Testis (tissue), 2 donors: ENCODE data around the gene FOXF2.

Source experiments
- POLR2A ChIP-seq: fragments of 450-650 bp; IDR thresholded peaks from one replicate; pipeline ENCODE4 v1.6.1; 2017; ENCODE audit warnings: antibody characterized with exemption, mild to moderate bottlenecking, moderate library complexity
- TF ChIP-seq, protein P1 (sequence below), 3 experiments: fragments of 450-650 bp in 2 of 3; fragments of 200-600 bp in 1 of 3; sonication (generic) in 1 of 3; IDR thresholded peaks; one replicate each; pipeline ENCODE4 v1.5.1; 2016 to 2019; ENCODE audit warnings: antibody characterized with exemption in 3 of 3, mild to moderate bottlenecking in 2 of 3, moderate library complexity in 1 of 3

DNA sequence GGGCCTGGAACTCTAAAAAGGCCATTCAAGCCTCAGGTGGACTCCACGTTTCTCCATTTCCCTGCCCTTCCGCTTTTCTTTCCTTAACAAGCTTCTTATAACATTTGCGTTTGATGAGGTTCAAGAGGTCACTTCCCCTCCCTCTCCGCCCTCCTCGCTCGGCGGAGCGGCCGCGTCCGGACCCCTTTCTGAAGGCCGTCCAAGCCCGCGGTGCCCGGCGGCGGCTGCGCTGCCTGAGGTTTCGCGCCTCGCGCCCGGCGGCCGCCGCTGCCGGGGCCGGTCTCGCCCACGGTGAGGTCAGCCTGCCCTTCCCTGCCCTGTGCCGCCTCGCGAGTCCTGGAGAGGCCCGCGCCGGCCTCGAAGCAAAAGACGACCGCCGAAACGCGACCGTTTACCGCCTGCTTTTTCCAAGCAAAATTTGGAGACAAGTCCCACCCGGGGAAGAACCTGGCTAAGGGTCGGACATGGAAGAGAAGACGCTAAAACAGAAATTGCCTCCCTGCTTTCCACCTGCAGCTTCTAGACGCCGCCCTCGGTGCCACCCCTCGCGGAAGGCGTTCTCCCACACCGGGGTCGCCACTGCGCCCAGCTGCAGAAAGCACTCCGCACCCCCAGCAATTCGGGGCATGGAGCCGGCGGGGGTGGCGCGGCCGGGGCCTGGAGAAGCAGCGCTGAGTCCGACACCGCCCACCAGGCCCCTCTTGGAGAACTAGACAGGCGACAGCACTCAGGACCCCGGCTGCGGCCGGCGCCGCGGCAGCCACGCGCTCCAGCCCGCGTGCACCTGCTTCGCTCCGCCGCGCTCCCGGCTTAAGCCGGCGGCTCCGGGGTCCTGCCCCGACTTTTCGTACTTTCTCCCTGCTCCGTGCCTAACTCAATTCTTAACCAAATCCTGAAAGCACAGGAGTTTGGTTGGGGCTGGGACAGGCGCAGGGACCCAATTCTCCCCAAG lies 11.0 kb upstream of the FOXF2 start:
- TF ChIP-seq, protein P1, sequence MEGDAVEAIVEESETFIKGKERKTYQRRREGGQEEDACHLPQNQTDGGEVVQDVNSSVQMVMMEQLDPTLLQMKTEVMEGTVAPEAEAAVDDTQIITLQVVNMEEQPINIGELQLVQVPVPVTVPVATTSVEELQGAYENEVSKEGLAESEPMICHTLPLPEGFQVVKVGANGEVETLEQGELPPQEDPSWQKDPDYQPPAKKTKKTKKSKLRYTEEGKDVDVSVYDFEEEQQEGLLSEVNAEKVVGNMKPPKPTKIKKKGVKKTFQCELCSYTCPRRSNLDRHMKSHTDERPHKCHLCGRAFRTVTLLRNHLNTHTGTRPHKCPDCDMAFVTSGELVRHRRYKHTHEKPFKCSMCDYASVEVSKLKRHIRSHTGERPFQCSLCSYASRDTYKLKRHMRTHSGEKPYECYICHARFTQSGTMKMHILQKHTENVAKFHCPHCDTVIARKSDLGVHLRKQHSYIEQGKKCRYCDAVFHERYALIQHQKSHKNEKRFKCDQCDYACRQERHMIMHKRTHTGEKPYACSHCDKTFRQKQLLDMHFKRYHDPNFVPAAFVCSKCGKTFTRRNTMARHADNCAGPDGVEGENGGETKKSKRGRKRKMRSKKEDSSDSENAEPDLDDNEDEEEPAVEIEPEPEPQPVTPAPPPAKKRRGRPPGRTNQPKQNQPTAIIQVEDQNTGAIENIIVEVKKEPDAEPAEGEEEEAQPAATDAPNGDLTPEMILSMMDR (IDR thresholded peaks at IDR 0.05): no peak
- no peak for TF ChIP-seq POLR2A
